OCI-LY1 (cell line): ENCODE measurements around the gene CSF1.

ENCODE experiments used
- H2AFZ ChIP-seq: fragments of 200-600 bp; sonication (generic), shearing (Covaris generic); 2 replicates; pipeline ENCODE4 v1.6.0; 2014; ENCODE audit warnings: antibody characterized with exemption, mild to moderate bottlenecking, low read length
- H3F3A ChIP-seq: fragments of 200-600 bp; sonication (generic), shearing (Covaris generic); 2 replicates; pipeline ENCODE4 v1.6.0; 2014; ENCODE audit warnings: mild to moderate bottlenecking, antibody characterized with exemption, low read length, moderate library complexity; ENCODE audit not compliant: insufficient read depth
- H3K27ac ChIP-seq: fragments of 200-600 bp; sonication (generic); 2 replicates; pipeline ENCODE4 v1.5.1; 2014; ENCODE audit warnings: low read length, mixed run types, mild to moderate bottlenecking, low read depth; ENCODE audit not compliant: poor library complexity, severe bottlenecking
- H3K27me3 ChIP-seq: fragments of 200-600 bp; sonication (generic); 2 replicates; pipeline ENCODE4 v1.6.0; 2014; ENCODE audit warnings: antibody characterized with exemption, mild to moderate bottlenecking, low read length, moderate library complexity; ENCODE audit not compliant: insufficient read depth
- H3K36me3 ChIP-seq: fragments of 200-600 bp; sonication (generic); 2 replicates; pipeline ENCODE4 v1.6.1; 2014; ENCODE audit warnings: mild to moderate bottlenecking, antibody characterized with exemption, low read length, moderate library complexity, mixed read lengths; ENCODE audit not compliant: insufficient read depth
- H3K4me1 ChIP-seq: fragments of 200-600 bp; sonication (generic); 2 replicates; pipeline ENCODE4 v1.5.1; 2014; ENCODE audit warnings: mild to moderate bottlenecking, low read length, moderate library complexity; ENCODE audit not compliant: insufficient read depth, severe bottlenecking
- H3K4me2 ChIP-seq: fragments of 200-600 bp; sonication (generic), shearing (Covaris generic); 2 replicates; pipeline ENCODE4 v1.6.1; 2014; ENCODE audit warnings: low read length
- H3K4me3 ChIP-seq: fragments of 200-600 bp; sonication (generic); 2 replicates; pipeline ENCODE4 v1.5.1; 2014; ENCODE audit warnings: low read length, low read depth, mild to moderate bottlenecking, mixed read lengths; ENCODE audit not compliant: poor library complexity, severe bottlenecking
- H3K79me2 ChIP-seq: fragments of 200-600 bp; shearing (Covaris generic); 2 replicates; pipeline ENCODE4 v1.6.1; 2016; ENCODE audit warnings: mixed run types, low read length, mixed read lengths; ENCODE audit not compliant: insufficient read depth
- H3K9ac ChIP-seq: fragments of 200-600 bp; sonication (generic), shearing (Covaris generic); 2 replicates; pipeline ENCODE4 v1.6.1; 2014; ENCODE audit warnings: mild to moderate bottlenecking, low read length, mixed read lengths
- H3K9me2 ChIP-seq: fragments of 200-600 bp; sonication (generic), shearing (Covaris generic); 2 replicates; pipeline ENCODE4 v1.6.1; 2014; ENCODE audit warnings: low read depth, mild to moderate bottlenecking, low read length, mixed read lengths
- H3K9me3 ChIP-seq: fragments of 200-600 bp; shearing (Covaris generic); 2 replicates; pipeline ENCODE4 v1.6.1; 2014; ENCODE audit warnings: low read length, mixed read lengths
- H4K20me1 ChIP-seq: fragments of 200-600 bp; sonication (generic), shearing (Covaris generic); 2 replicates; pipeline ENCODE4 v1.6.0; 2016; ENCODE audit warnings: mild to moderate bottlenecking, low read length; ENCODE audit not compliant: insufficient read depth
- EZH2 ChIP-seq: fragments of 200-600 bp; sonication (generic), shearing (Covaris generic); IDR thresholded peaks from 2 replicates; pipeline ENCODE4 v1.8.0; 2017; ENCODE audit warnings: borderline replicate concordance, mixed run types, mild to moderate bottlenecking, antibody characterized with exemption, low read length, moderate library complexity, mixed read lengths
- TF ChIP-seq, protein P1 (sequence below): fragments of 200-600 bp; sonication (generic), shearing (Covaris generic); IDR thresholded peaks from 2 replicates; pipeline ENCODE4 v1.5.1; 2017; ENCODE audit warnings: mild to moderate bottlenecking, antibody characterized with exemption, low read length, moderate library complexity, mixed read lengths

The CSF1 gene

DNA sequence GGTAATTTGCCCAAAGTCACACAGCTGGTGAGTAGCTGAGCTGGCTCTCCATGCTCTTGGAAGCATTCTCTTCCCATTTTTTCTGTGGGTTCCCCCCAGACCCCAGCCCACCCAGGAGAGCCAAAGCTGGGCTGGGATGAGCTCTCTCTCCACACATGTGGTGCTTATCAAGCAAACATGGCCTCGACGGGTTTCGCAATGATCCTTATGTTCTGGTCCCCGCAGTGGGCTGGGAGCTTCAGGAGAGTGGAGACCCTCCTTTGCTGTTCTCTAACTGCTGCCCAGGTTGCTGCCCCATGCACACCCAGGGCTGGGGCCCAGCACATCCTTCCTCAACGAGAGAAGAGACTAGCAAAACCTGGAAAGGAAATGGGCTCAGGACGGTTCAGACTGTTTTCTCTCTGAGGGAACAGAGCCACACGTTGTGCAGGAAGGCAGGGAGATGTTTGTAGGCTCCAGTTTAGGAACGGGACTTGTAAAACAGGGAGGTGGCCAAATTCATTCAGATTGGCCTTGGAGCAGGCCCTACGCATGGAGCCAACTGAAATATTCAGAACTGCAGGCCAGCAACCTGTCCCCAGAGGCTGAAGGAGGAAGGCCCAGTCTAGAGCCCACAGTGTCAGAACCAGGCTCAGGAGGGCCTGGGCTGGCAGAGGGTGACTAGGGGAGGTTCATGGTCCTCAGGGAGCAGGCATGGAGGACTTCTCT lies 27.2 kb upstream of the CSF1 start:
- Histone ChIP-seq H2AFZ (no peak overlapping the region), H3K4me1 (no peaks in the 10 kb centered on the region), H3K27ac (no peak overlapping the region), H3K9me2 (no peaks in the 10 kb centered on the region), H3K4me3 (no peak overlapping the region), H3K27me3 (no peaks in the 10 kb centered on the region), H3K36me3 (no peaks in the 10 kb centered on the region), H4K20me1 (no peaks in the 10 kb centered on the region), H3K4me2 (no peak overlapping the region), H3F3A (no peaks in the 10 kb centered on the region), H3K9ac (no peak overlapping the region), H3K9me3 (no peaks in the 10 kb centered on the region), H3K79me2 (no peaks in the 10 kb centered on the region)
- TF ChIP-seq EZH2: no peak
- TF ChIP-seq, protein P1, sequence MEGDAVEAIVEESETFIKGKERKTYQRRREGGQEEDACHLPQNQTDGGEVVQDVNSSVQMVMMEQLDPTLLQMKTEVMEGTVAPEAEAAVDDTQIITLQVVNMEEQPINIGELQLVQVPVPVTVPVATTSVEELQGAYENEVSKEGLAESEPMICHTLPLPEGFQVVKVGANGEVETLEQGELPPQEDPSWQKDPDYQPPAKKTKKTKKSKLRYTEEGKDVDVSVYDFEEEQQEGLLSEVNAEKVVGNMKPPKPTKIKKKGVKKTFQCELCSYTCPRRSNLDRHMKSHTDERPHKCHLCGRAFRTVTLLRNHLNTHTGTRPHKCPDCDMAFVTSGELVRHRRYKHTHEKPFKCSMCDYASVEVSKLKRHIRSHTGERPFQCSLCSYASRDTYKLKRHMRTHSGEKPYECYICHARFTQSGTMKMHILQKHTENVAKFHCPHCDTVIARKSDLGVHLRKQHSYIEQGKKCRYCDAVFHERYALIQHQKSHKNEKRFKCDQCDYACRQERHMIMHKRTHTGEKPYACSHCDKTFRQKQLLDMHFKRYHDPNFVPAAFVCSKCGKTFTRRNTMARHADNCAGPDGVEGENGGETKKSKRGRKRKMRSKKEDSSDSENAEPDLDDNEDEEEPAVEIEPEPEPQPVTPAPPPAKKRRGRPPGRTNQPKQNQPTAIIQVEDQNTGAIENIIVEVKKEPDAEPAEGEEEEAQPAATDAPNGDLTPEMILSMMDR: no peak

DNA sequence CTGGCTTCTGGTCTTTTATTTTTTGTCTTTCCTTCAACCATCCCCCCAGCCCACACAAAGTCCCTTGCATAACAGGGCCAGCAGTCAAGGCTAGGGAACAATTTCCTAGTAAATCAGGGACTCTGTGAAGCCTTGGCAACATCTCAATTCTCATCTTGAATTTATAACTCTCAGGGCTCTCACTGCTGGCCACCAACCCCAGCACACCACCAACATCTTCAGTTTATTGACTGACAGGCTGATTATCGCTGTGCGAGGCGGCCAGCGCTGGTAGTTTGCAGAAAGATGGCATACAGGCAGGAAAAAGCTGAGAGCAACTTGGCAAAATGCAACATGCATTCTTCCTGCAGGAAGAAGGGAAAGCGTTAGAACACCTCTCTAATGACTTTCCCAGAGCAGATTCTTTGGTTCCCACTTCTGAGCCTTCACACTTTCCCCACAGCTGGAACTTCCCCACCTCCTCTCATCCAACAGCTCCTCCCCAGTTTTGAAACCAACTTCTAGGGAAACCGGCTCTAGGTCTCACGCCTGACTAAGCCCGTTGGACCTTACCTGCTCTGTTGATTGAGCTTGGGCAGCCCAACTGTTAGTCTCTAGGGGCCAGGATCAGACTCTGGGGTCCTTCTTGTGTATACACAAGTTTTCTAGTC lies 26.3 kb upstream of the CSF1 start:
- no peaks in the 10 kb centered on the region for H3F3A ChIP-seq
- H3K9me2 ChIP-seq: no peaks in the 10 kb centered on the region
- H3K36me3 ChIP-seq: no peaks in the 10 kb centered on the region
- no peak overlapping the region for H3K4me3 ChIP-seq
- H3K4me2 ChIP-seq: no peak overlapping the region
- no peak overlapping the region for H3K27ac ChIP-seq
- TF ChIP-seq EZH2: no peak
- TF ChIP-seq, protein P1: no peak
- H2AFZ ChIP-seq: no peak overlapping the region
- H3K9ac ChIP-seq: no peak overlapping the region
- no peaks in the 10 kb centered on the region for H3K4me1 ChIP-seq
- H3K9me3 ChIP-seq: no peaks in the 10 kb centered on the region
- H3K79me2 ChIP-seq: no peaks in the 10 kb centered on the region
- no peaks in the 10 kb centered on the region for H4K20me1 ChIP-seq
- H3K27me3 ChIP-seq: no peaks in the 10 kb centered on the region

DNA sequence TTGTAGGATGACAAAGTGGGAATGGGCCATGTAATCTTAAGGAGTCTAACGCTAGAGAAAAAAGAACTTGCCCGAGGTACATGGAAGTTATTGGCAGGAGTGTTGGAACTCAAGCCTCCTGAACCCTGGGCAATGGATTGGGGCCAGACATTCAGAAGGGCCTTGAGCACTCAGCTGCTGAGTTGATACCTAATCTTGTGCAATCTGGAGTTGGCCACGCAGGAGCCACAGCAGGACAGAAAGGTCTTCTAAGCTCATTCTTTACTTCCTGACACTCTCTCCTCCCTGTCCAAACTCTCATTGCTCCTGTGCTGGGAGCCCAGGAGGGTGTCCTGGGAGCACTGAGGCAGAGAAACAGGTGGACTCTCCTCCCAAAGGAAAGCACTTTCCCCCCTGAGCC lies 25.1 kb upstream of the CSF1 start:
- TF ChIP-seq, protein P1: no peak
- no peak for TF ChIP-seq EZH2
- Histone ChIP-seq H3K9ac (no peak overlapping the region), H2AFZ (no peak overlapping the region), H3K36me3 (no peaks in the 10 kb centered on the region), H3K9me2 (no peaks in the 10 kb centered on the region), H3K79me2 (no peaks in the 10 kb centered on the region), H3F3A (no peaks in the 10 kb centered on the region), H3K9me3 (no peaks in the 10 kb centered on the region), H3K4me3 (no peak overlapping the region), H4K20me1 (no peaks in the 10 kb centered on the region), H3K4me1 (no peaks in the 10 kb centered on the region), H3K4me2 (no peak overlapping the region), H3K27me3 (0 out of 2 replicates have a peak, but pooled peaks cover 7% of the 10 kb centered on the region), H3K27ac (no peak overlapping the region)
